GM18505 (cell line): Measurements from ENCODE around the gene SOD1.
"Not testable (repeated sequence)": the region's sequence is repeated elsewhere in the genome, so short reads cannot be mapped to it uniquely, and the experiment has no call there.

Source experiments
- ATAC-seq: cut with Tn5 transposase; IDR thresholded peaks from one replicate; pipeline ENCODE4 v1.9.1; 2021; ENCODE audit not compliant: unreplicated experiment
- POLR2A ChIP-seq: IDR thresholded peaks from 4 replicates; pipeline ENCODE4 v1.6.1; 2011; ENCODE audit warnings: borderline replicate concordance; ENCODE audit not compliant: insufficient read depth, insufficient read length; ENCODE audit errors: extremely low read depth

Gene SOD1

DNA sequence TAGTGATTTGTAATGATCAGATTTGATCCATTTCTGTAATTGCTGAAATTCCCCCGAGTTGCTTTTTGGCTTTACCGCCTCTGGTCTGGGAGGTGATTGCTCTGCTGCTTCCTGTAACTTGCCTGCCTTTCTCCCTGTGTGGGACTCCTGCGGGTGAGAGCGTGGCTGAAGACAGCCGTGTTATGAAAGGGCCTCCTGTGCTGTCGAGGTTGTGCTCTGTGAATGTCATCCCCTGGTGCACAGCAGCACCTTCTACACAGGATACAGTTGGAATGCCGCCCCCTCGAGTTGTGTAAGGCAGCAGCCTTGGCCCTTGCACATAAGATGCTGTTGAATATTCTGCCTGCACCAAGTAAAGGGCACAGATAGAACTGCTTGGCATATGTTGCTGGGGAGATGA, 5.9 kb downstream of the SOD1 start:
- ATAC-seq = no peak
- no peak for TF ChIP-seq POLR2A

DNA sequence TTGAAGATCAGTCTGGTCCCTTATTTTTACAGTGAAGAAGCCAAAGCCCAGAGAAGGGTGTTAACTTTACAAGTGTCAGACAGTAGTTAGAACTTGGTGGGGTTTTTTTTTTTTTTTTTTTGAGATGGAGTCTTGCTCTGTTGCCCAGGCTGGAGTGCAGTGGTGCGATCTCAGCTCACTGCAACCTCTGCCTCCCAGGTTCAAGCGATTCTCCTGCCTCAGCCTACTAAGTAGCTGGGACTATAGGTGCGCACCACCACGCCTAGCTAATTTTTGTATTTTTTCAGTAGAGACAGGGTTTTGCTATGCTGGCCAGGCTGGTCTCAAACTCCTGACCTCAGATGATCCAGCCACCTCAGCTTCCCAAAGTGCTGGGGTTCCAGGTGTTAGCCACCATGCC, 6.4 kb downstream of the SOD1 start:
- ATAC-seq = not testable (repeated sequence)

DNA sequence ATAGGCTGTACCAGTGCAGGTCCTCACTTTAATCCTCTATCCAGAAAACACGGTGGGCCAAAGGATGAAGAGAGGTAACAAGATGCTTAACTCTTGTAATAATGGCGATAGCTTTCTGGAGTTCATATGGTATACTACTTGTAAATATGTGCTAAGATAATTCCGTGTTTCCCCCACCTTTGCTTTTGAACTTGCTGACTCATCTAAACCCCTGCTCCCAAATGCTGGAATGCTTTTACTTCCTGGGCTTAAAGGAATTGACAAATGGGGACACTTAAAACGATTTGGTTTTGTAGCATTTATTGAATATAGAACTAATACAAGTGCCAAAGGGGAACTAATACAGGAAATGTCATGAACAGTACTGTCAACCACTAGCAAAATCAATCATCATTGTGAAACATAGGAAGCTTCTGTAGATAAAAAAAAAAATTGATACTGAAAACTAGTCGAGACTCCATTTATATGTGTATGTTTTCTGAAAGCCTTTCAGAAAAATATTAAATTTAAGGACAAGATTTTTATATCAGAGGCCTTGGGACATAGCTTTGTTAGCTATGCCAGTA, 7.0 kb downstream of the SOD1 start:
- ATAC-seq = no peak
- no peak for TF ChIP-seq POLR2A

DNA sequence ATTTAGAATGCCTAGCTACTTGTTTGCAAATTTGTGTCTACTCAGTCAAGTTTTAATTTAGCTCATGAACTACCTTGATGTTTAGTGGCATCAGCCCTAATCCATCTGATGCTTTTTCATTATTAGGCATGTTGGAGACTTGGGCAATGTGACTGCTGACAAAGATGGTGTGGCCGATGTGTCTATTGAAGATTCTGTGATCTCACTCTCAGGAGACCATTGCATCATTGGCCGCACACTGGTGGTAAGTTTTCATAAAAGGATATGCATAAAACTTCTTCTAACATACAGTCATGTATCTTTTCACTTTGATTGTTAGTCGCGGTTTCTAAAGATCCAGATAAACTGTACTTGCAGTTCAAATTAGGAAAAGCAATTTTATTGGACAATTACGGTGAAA, 7.6 kb downstream of the SOD1 start:
- TF ChIP-seq POLR2A = no peak
- no peak for ATAC-seq

DNA sequence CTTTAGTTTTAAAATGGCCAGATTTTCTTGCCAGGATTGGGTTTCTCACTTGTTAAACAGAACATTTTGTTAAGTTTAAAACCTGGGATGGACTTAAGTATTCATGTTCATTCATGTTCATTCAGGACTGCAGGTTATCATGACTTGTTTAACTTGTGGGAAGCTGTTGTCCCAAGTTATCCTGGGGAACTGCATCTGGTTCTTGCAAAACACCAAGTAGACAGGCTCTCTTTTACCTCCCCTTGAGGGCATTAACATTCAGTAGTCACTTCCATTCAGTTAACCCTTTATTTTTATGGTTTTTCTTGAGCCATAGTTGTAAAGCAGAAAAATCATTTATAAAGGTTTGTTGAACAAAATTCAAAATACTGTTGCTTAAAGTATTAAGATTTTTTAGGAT, 8.1 kb downstream of the SOD1 start:
- no peak for TF ChIP-seq POLR2A
- no peak for ATAC-seq

DNA sequence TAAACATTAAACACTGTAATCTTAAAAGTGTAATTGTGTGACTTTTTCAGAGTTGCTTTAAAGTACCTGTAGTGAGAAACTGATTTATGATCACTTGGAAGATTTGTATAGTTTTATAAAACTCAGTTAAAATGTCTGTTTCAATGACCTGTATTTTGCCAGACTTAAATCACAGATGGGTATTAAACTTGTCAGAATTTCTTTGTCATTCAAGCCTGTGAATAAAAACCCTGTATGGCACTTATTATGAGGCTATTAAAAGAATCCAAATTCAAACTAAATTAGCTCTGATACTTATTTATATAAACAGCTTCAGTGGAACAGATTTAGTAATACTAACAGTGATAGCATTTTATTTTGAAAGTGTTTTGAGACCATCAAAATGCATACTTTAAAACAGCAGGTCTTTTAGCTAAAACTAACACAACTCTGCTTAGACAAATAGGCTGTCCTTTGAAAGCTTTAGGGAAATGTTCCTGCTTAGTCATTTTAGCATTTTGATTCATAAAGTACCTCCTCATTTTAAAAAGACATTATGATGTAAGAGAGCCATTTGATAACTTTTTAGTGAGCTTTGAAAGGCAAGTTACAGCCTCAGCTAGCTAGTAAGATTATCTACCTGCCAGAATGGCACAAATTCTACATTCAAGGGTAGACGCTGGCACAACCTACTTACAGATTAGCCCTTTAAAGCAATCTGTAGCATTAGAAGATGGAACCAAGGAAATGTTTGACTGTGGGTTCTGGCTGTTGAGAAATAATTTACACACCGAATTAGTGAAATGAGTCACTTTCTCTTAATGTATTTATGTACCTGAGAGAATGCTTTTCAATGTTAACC, 9.4 kb downstream of the SOD1 start:
- TF ChIP-seq POLR2A = no peak
- no peak for ATAC-seq

DNA sequence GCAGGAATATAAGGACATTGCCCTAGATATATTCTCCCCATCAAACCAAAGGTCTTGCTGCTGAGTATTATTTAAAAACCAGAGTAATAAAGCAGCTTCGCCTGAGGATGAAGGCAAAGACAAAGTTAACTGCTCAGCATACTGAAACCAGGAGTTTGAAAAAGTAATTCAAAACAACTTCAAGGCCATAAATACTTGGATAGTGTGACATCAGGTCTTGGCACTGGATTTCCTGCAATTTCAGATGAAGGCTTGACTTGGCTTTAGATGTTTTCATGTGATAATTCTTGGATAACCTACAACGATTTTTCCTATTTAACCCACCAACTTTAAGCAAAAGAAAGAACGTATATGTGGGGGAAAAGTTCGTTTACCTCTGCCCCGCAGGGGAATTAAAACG, 10.6 kb downstream of the SOD1 start:
- ATAC-seq = no peak
- TF ChIP-seq POLR2A = no peak

DNA sequence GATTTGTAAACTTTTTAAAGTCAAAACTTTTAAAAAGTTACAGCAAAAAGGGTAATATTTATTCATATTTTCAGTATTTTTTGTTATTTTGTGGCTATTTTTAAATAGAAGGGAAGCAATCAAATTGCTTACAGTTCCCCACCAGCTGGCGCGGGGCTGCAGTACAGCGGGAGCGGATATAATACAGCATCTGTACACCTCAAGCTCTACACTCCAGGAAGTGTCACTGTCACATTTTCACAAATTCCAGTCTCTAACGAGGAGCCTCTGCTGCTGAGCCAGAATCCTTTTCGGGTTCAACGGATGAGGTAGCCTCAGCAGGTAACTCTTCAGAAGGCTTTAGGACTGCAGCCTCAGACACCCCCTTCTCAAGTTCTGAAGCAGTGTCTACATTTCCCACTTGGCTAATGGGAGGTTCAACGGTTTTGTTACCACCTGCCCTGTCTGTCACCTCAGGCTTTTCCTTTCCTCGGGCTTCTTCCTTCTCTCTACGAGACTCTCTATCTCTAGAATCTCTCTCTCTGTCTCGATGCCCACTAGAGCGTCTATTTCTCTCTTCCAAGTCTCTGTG, 11.7 kb downstream of the SOD1 start:
- TF ChIP-seq POLR2A = no peak

DNA sequence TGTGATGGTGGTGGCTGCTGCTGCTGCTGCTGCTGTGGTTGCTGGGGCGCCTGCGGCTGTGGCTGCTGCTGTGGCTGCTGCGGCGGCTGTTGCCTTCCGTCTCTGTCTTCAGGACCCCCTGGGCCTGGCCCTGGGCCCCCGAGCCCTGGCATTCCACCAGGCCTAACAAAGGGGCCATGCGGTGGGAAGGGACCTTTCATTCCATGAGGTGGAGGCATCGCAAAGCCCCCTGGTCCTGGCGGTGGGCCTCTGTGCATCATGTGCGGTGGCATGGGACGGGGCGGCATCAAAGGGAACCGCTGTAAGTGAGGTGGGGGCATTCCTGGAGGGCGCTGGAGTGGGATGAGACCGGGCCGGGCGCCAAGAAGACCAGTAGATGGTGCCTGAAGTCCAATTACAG, 12.4 kb downstream of the SOD1 start:
- no peak for ATAC-seq
- TF ChIP-seq POLR2A = no peak

More for the DNA sequence above, 11.7 kb downstream of the SOD1 start:
- no peak for ATAC-seq

DNA sequence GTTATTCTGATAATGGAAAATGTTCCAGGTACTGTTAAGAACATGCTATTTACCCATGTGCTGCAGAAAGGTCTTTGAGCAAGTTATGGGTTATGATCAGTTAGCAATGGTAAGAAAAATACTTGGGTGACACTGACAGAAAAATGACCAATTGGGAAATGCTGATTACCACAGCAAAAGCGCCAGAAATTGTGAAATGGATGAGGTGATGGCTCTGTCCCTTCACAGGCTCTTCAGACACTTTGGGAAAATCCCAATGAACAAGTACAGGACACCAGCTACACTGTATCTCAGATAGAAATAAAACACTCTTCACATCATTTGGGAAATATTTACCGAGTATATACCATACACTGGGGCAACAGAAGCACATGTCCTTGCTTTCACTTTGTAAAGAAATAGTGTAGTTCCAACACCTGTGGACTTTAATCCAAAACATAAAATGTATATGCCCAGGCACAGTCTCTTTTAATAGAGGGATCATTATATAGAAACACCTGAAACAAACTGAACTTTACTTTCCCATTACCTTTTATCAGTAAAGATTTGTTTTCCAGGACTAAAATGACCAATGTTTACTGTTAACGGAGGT, 13.9 kb downstream of the SOD1 start:
- no peak for ATAC-seq
- no peak for TF ChIP-seq POLR2A

DNA sequence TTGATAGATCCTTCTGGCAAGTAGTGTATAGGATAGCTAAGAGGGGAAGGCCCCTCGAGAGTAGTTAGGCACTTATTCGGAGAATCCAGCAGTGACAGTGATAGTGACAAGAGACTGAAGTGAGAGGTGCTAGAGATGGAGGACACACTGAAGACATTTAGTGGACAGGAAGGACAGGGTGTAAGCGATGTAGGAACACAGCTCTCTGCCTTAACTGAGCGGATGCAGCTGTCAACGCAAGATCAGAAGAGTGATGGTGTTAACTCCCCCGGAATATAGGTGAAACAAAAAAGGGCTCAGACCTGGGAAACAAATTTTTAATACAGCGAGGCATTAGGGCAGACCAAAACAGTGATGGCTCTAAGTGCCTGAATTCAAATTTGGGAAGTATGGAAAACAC, 15.8 kb downstream of the SOD1 start:
- no peak for ATAC-seq
- no peak for TF ChIP-seq POLR2A

DNA sequence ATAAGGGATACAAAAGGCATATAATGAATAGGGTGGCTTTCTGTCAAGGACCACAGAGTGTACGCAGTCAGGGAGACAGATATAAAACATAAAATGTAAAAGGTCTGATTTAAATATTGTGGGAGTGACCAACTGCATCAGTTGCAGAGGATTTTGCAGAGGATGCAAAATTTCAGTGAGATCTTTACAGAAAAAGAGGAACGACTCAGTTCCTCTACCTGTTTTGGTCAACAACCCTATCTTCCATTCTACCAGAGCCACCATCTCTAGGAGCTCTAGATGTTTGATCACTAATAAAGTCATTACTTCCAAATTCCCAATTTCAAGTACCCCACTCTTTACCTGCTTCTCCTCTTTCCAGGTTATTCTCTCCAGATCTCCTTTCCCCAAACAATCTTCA, 16.5 kb downstream of the SOD1 start:
- no peak for TF ChIP-seq POLR2A
- ATAC-seq = peak; percentile 49

DNA sequence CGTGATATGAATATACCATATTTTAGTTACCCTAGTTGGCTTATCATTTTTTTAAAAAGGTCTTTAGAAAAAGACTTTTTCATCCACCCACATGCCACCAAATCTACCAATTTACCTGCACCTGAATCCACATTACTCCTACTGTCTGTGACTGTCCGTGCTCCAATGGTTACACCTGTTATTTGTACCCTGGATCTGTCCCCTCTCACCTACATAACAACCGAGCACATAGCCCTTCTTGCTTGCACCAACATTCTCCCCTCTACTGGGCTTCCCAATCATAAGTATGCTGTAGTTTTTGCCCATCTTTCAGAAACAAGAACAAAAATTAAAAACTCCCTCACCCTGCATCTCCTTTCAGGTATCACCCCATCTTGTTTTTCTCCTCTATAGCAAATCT, 17.6 kb downstream of the SOD1 start:
- no peak for ATAC-seq
- no peak for TF ChIP-seq POLR2A

DNA sequence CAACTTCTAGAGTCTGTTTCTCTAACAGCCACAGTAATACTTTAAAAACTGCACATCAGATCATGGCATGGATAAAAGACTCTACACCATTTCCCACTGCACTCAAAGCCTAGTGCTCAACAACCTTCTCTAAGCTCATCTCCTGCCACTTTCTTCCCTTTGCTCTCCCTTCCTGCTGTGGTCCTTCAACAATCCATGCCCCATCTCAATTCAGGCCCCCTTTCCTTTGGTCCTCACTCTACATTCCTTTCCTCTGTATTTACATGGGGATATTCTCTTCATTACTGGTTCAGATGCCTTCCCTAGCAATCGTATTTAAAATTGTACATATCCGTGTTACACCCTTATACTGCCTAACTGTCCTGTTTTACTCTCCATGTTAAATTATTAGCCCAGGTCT, 19.0 kb downstream of the SOD1 start:
- ATAC-seq = no peak
- TF ChIP-seq POLR2A = no peak
